HT-29 (cell line): ENCODE results near the gene TMEM131L. TPM values are rescaled to one million over a fixed set of nuclear protein-coding genes. Genes with fewer than 3 reads are reported as not detected.
A peak's percentile ranks its signal among the peaks of the same experiment; 100 is the strongest.
"Not testable (repeated sequence)": the region's sequence is repeated elsewhere in the genome, so short reads cannot be mapped to it uniquely, and the experiment has no call there.

ENCODE experiments used
- DNase-seq: peaks from one replicate; pipeline ENCODE4 v3.0.0-alpha.2; 2015; ENCODE audit warnings: low spot score
- total RNA-seq: library from RNA; depleted of rRNA; stranded (reverse); fragments of >200 nt; shearing (Covaris generic); gene quantifications from 2 replicates; pipeline ENCODE4 v1.2.3, GENCODE V29; 2014

TMEM131L gene
- total RNA-seq, 1 experiment from 2014 or later: 6.3 TPM

- not testable (repeated sequence) for DNase-seq
Measured at GRCh38 chr4:153609070-153609469, 142.9 kb downstream of the TMEM131L start.

- no peak for DNase-seq
Measured at GRCh38 chr4:153610623-153611376, 144.6 kb downstream of the TMEM131L start.

GRCh38 chr4:153611679-153612078 is 145.5 kb downstream of the TMEM131L start:
- DNase-seq: no peak

- DNase-seq: no peak
Measured at GRCh38 chr4:153612878-153613277, 146.7 kb downstream of the TMEM131L start.

GRCh38 chr4:153616006-153616555 is 149.9 kb downstream of the TMEM131L start:
- DNase-seq: no peak

GRCh38 chr4:153618833-153619232 is 152.7 kb downstream of the TMEM131L start:
- no peak for DNase-seq

- DNase-seq: no peak
Measured at GRCh38 chr4:153619811-153620210, 153.7 kb downstream of the TMEM131L start.

GRCh38 chr4:153620352-153620751 is 154.2 kb downstream of the TMEM131L start:
- DNase-seq: no peak

- no peak for DNase-seq
Measured at GRCh38 chr4:153622093-153622492, 155.9 kb downstream of the TMEM131L start.

- no peak for DNase-seq
Measured at GRCh38 chr4:153622778-153623240, 156.6 kb downstream of the TMEM131L start.

GRCh38 chr4:153623491-153623890 is 157.3 kb downstream of the TMEM131L start:
- no peak for DNase-seq

GRCh38 chr4:153628796-153629315 is 162.7 kb downstream of the TMEM131L start:
- no peak for DNase-seq

- no peak for DNase-seq
Measured at GRCh38 chr4:153629776-153630175, 163.6 kb downstream of the TMEM131L start.

GRCh38 chr4:153634738-153635353 is 168.7 kb downstream of the TMEM131L start:
- peak; percentile 19 for DNase-seq

GRCh38 chr4:153635846-153636245 is 169.7 kb downstream of the TMEM131L start:
- DNase-seq: no peak

- DNase-seq: no peak
Measured at GRCh38 chr4:153637201-153637600, 171.0 kb downstream of the TMEM131L start.

GRCh38 chr4:153638011-153638410 is 171.9 kb downstream of the TMEM131L start:
- DNase-seq: no peak

GRCh38 chr4:153638999-153639398 is 172.8 kb downstream of the TMEM131L start:
- no peak for DNase-seq

GRCh38 chr4:153639833-153640802 is 174.0 kb downstream of the TMEM131L start:
- no peak for DNase-seq

GRCh38 chr4:153641532-153641931 is 175.4 kb downstream of the TMEM131L start:
- DNase-seq: no peak
